ENCODE measurements around the gene TMEM108. TPM values are rescaled to one million over a fixed set of nuclear protein-coding genes. Genes with fewer than 3 reads are reported as not detected.

TMEM108 gene
- total and polyA plus RNA-seq, 2 of the 4 experiments (the other 2 are of a cell fraction): 0.18 to 2.2 TPM

DNA sequence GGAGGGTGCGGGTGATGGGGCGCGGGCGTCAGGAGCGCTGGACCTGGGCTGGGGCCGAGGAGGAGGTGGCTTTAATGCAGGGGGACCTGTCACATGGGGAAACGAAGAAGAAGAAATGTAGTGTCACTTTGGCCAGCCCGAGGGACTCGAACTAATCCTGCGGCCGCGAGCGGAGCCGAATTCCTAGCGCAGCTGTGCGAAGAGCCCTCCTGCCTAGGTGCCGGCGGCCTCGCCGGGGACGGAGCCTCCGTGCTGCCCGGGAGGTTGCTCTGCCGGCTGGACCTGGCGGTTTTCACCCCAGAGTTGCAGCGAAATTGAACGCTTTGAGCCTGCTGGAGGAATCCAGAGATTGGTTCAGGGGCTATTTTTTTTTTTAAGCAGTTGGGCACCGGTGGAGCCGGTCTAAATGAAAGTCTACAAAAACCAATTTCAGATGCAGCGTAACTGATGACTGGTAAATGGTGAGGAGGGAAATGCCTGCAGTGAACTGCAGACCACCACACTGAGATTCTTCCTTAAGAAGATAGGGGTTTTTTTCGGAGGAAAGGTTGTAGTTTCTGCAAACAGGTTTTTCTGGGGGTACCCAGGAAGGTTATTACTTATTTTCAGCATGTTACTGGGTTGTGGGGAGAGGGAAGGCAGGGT, 662 bp downstream of the TMEM108 start:
- no peak overlapping the region for H3K14ac ChIP-seq (replicated peaks; ENCODE audit: low read depth, low read length)
- dilution Hi-C loops (cut with HindIII; ENCODE audit: low sequenced_read_pairs, unreplicated experiment): no loop called here

More for the DNA sequence above, 662 bp downstream of the TMEM108 start:
- Histone ChIP-seq H2BK15ac (ENCODE audit: low read depth, low read length) (no peak overlapping the region), H2AK5ac (ENCODE audit: low read depth, low read length) (no peak overlapping the region), H4K5ac (ENCODE audit: low read depth, low read length) (no peak overlapping the region), H2BK120ac (ENCODE audit: low read depth, low read length) (no peak overlapping the region), H3K4me3 (ENCODE audit: insufficient read depth, low read depth, low read length) (peak overlapping the region; percentile 59), H2BK5ac (ENCODE audit: low read depth, low read length, poor library complexity, severe bottlenecking) (no peak overlapping the region), H3K23ac (ENCODE audit: low read depth, low read length) (peak overlapping the region; percentile 57; the same call in 1 of the 2 replicates), H2AK9ac (replicated peaks; ENCODE audit: low read depth, low read length, poor library complexity) (peak overlapping the region; percentile 15), H3K18ac (ENCODE audit: low read depth, low read length) (no peak overlapping the region), H3K27ac (ENCODE audit: insufficient read depth, low read length) (no peak overlapping the region), H3K9ac (ENCODE audit: low read depth, low read length) (no peak overlapping the region), H4K8ac (ENCODE audit: low read depth in 2 of 2, low read length in 2 of 2) (no peak overlapping the region), H2AFZ (replicated peaks; ENCODE audit: low read length, poor library complexity) (peak overlapping the region; percentile 94), H3K4me2 (ENCODE audit: low read depth, low read length) (peak overlapping the region; percentile 76), H3K27me3 (ENCODE audit: control insufficient read depth, insufficient read depth, low read length) (peaks cover 21% of the 10 kb centered on the region), H3K36me3 (ENCODE audit: control insufficient read depth, insufficient read depth, low read length) (no peaks in the 10 kb centered on the region), H3K4me1 (ENCODE audit: control insufficient read depth, insufficient read depth, low read length) (no peaks in the 10 kb centered on the region), H3K56ac (ENCODE audit: extremely low read depth, insufficient read depth, low read length) (no peak overlapping the region), H3K9me3 (ENCODE audit: control insufficient read depth, insufficient read depth, low read length) (no peaks in the 10 kb centered on the region), H2BK20ac (ENCODE audit: low read depth, low read length) (no peak overlapping the region), H4K20me1 (ENCODE audit: insufficient read depth, low read length) (no peaks in the 10 kb centered on the region), H3K4ac (ENCODE audit: low read depth, low read length) (no peak overlapping the region), H3K9me1 (ENCODE audit: insufficient read depth, low read length) (peaks cover 4% of the 10 kb centered on the region; the same call in 1 of the 2 replicates), H4K91ac (ENCODE audit: insufficient read depth, low read depth, low read length) (no peak overlapping the region), H3K79me1 (ENCODE audit: low read depth in 1 of 2, low read length in 2 of 2) (no peaks in the 10 kb centered on the region)
- BruUV-seq (replicated peaks): no TSS peak
- TF ChIP-seq RCOR1 (IDR thresholded peaks at IDR 0.05; ENCODE audit: insufficient replicate concordance, low read length) (no peak), POLR2A (IDR thresholded peaks at IDR 0.05; ENCODE audit: low read depth, low read length) (no peak), MAZ (IDR thresholded peaks at IDR 0.05; ENCODE audit: borderline replicate concordance, low read depth, low read length) (no peak), CEBPB (IDR thresholded peaks at IDR 0.05; ENCODE audit: low read depth, low read length) (no peak), BHLHE40 (IDR thresholded peaks at IDR 0.05; ENCODE audit: low read depth, low read length) (no peak), MXI1 (IDR thresholded peaks at IDR 0.05; ENCODE audit: borderline replicate concordance, low read depth, low read length) (no peak)
- ChIA-PET POLR2A (ENCODE audit: unreplicated experiment) (no interaction called here), CTCF (interaction anchor here (0.6 kb wide), 1 partner anchor 398 kb away, joined by 4 read pairs; no protein-coding TSS in a partner anchor)
- 0% methylated on average over 10 of the region's 31 CpGs; no CpG with 5 or more reads in 1 of the 2 experiments for WGBS, 2 experiments (ENCODE audit: extremely low coverage in 2 of 2, insufficient read length in 1 of 2)
- in situ Hi-C loops (cut with MboI; ENCODE audit: low sequenced_read_pairs) (loop anchor here (25.0 kb wide), 1 partner anchor 302 kb away; no protein-coding TSS in a partner anchor), intact Hi-C loops (cut with micrococcal nuclease) (no loop called here)
- ATAC-seq (ENCODE audit: low read depth): peak; percentile 15
- DNase-seq: no peak
